WTC11 (cell line): ENCODE measurements around the gene TMEFF2. TPM values are rescaled to one million over a fixed set of nuclear protein-coding genes. Genes with fewer than 3 reads are reported as not detected.

Experiments
- ATAC-seq: fragments of 200-7000 bp; cut with Tn5 transposase; 2 replicates; pipeline ENCODE4 v1.10.0; 2021; ENCODE audit warnings: mild to moderate bottlenecking, moderate library complexity
- CTCF ChIA-PET: fragments of 300-600 bp; sonication (Branson Sonifier 250); formaldehyde crosslinking; loops from one replicate; lab custom pipeline; 2021; ENCODE audit warnings: antibody characterized with exemption; lab: Charles Lee
- POLR2A ChIA-PET: fragments of 350-600 bp; sonication (Branson Sonifier 250); formaldehyde crosslinking; loops from one replicate; lab custom pipeline; 2021; ENCODE audit warnings: antibody characterized with exemption; lab: Charles Lee
- DNase-seq: peaks from one replicate; pipeline ENCODE4 v3.0.0; 2021; ENCODE audit warnings: low spot score
- H3K27ac Mint-ChIP-seq: 2 replicates; pipeline ENCODE4 v1.8.0; 2021; ENCODE audit warnings: mixed read lengths
- H3K27me3 Mint-ChIP-seq: 2 replicates; pipeline ENCODE4 v1.8.0; 2021; ENCODE audit warnings: low read depth, mild to moderate bottlenecking, moderate library complexity, mixed read lengths
- H3K36me3 Mint-ChIP-seq: 2 replicates; pipeline ENCODE4 v1.8.0; 2021; ENCODE audit warnings: mixed read lengths
- H3K4me1 Mint-ChIP-seq: 2 replicates; pipeline ENCODE4 v1.8.0; 2022; ENCODE audit warnings: mixed read lengths
- H3K4me3 Mint-ChIP-seq: 2 replicates; pipeline ENCODE4 v1.8.0; 2021; ENCODE audit warnings: mild to moderate bottlenecking, moderate library complexity, mixed read lengths
- H3K9me3 Mint-ChIP-seq: 2 replicates; pipeline ENCODE4 v1.8.0; 2021; ENCODE audit warnings: mixed read lengths
- CREB1 ChIP-seq: sonication (generic); formaldehyde crosslinking; IDR thresholded peaks from 2 replicates; pipeline ENCODE4 v1.8.0; 2023; ENCODE audit warnings: mild to moderate bottlenecking, missing genetic modification reagents
- ELF4 ChIP-seq: sonication (generic); formaldehyde crosslinking; IDR thresholded peaks from 2 replicates; pipeline ENCODE4 v1.8.1; 2022; ENCODE audit warnings: low read depth, mild to moderate bottlenecking, moderate library complexity, missing genetic modification reagents
- ESRRA ChIP-seq: sonication (generic); formaldehyde crosslinking; IDR thresholded peaks from 2 replicates; pipeline ENCODE4 v1.8.1; 2022; ENCODE audit warnings: mild to moderate bottlenecking, missing genetic modification reagents, borderline replicate concordance
- ETV6 ChIP-seq: sonication (generic); formaldehyde crosslinking; IDR thresholded peaks from 2 replicates; pipeline ENCODE4 v1.8.1; 2022; ENCODE audit warnings: mild to moderate bottlenecking, missing genetic modification reagents
- FOXJ3 ChIP-seq: sonication (generic); formaldehyde crosslinking; IDR thresholded peaks from 2 replicates; pipeline ENCODE4 v1.9.0; 2021; ENCODE audit warnings: missing genetic modification reagents, mild to moderate bottlenecking, borderline replicate concordance
- JAZF1 ChIP-seq: fragments of 250-450 bp; sonication (Bioruptor Pico); IDR thresholded peaks from 2 replicates; pipeline ENCODE4 v1.9.0; 2021; ENCODE audit warnings: moderate library complexity, mild to moderate bottlenecking, inconsistent platforms
- NR3C1 ChIP-seq: sonication (generic); formaldehyde crosslinking; conservative IDR thresholded peaks from 2 replicates; pipeline ENCODE4 v1.8.1; 2023; ENCODE audit warnings: low read depth, mild to moderate bottlenecking, missing genetic modification reagents
- RELA ChIP-seq: sonication (generic); formaldehyde crosslinking; IDR thresholded peaks from 2 replicates; pipeline ENCODE4 v1.8.1; 2022; ENCODE audit warnings: missing genetic modification reagents, mild to moderate bottlenecking, borderline replicate concordance
- SMAD4 ChIP-seq: sonication (generic); formaldehyde crosslinking; IDR thresholded peaks from 2 replicates; pipeline ENCODE4 v1.8.0; 2022; ENCODE audit warnings: mild to moderate bottlenecking, missing genetic modification reagents
- TEAD4 ChIP-seq: sonication (generic); formaldehyde crosslinking; IDR thresholded peaks from 2 replicates; pipeline ENCODE4 v1.8.0; 2022; ENCODE audit warnings: mild to moderate bottlenecking, missing genetic modification reagents
- TP53 ChIP-seq: sonication (generic); formaldehyde crosslinking; IDR thresholded peaks from 2 replicates; pipeline ENCODE4 v1.8.1; 2023; ENCODE audit warnings: mild to moderate bottlenecking, missing genetic modification reagents
- ZNF232 ChIP-seq: sonication (generic); formaldehyde crosslinking; IDR thresholded peaks from 2 replicates; pipeline ENCODE4 v1.8.0; 2022; ENCODE audit warnings: mild to moderate bottlenecking, missing genetic modification reagents
- ZNF263 ChIP-seq: sonication (generic); formaldehyde crosslinking; IDR thresholded peaks from 2 replicates; pipeline ENCODE4 v1.8.1; 2022; ENCODE audit warnings: low read depth, mild to moderate bottlenecking, moderate library complexity, missing genetic modification reagents
- ZNF396 ChIP-seq: fragments of 250-450 bp; sonication (Bioruptor Pico); IDR thresholded peaks from 2 replicates; pipeline ENCODE4 v1.8.0; 2021; ENCODE audit warnings: mild to moderate bottlenecking, moderate library complexity, borderline replicate concordance
- ZNF671 ChIP-seq: fragments of 250-450 bp; sonication (Bioruptor Pico); IDR thresholded peaks from 2 replicates; pipeline ENCODE4 v1.8.0; 2021; ENCODE audit warnings: mild to moderate bottlenecking
- total RNA-seq: library from RNA; stranded (reverse); gene quantifications from 3 replicates; pipeline ENCODE4 v1.2.3, GENCODE V29; 2021
- TF ChIP-seq, protein P1 (sequence below): sonication (generic); formaldehyde crosslinking; IDR thresholded peaks from 2 replicates; pipeline ENCODE4 v1.8.0; 2022; ENCODE audit warnings: missing genetic modification reagents
- TF ChIP-seq, protein P2 (sequence below): sonication (generic); formaldehyde crosslinking; IDR thresholded peaks from 2 replicates; pipeline ENCODE4 v1.8.0; 2022; ENCODE audit warnings: mild to moderate bottlenecking, missing genetic modification reagents
- TF ChIP-seq, protein P3 (sequence below): sonication (generic); formaldehyde crosslinking; IDR thresholded peaks from 2 replicates; pipeline ENCODE4 v1.8.0; 2023; ENCODE audit warnings: missing genetic modification reagents
- TF ChIP-seq, protein P4 (sequence below): fragments of 250-450 bp; sonication (Bioruptor Pico); IDR thresholded peaks from 2 replicates; pipeline ENCODE4 v1.8.0; 2021; ENCODE audit warnings: mild to moderate bottlenecking
- TF ChIP-seq, protein P5 (sequence below): sonication (generic); formaldehyde crosslinking; IDR thresholded peaks from 2 replicates; pipeline ENCODE4 v1.8.1; 2023; ENCODE audit warnings: mild to moderate bottlenecking, moderate library complexity, missing genetic modification reagents
- TF ChIP-seq, protein P6 (sequence below): sonication (generic); formaldehyde crosslinking; IDR thresholded peaks from 2 replicates; pipeline ENCODE4 v1.8.1; 2023; ENCODE audit warnings: mild to moderate bottlenecking, missing genetic modification reagents, moderate library complexity
- TF ChIP-seq, protein P7 (sequence below): fragments of 250-450 bp; sonication (Bioruptor Pico); IDR thresholded peaks from 2 replicates; pipeline ENCODE4 v2.1.2; 2022; ENCODE audit warnings: mild to moderate bottlenecking, moderate library complexity

The TMEFF2 gene
- total RNA-seq, 1 experiment from 2014 or later = 2.3 TPM

DNA sequence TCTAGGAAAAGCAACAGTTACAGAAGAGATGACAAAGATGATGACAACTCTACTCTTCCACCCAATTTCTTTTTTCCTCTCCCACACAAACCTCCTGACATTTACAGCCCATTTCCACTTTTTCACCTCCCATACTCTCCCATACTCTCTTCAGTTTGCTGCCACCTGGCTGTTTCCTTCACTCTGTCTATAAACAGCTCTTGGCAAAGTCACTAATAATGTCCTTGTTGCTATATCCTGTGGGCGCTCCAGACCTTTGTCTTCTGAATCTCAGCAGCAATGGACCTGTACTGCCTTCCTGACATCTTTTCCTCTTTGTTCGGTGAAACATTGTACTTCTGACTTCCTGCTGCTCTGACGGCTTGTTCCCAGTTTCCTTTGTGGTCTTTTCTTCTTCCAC lies 287.2 kb downstream of the TMEFF2 start (continued):
- TF ChIP-seq, protein P1, sequence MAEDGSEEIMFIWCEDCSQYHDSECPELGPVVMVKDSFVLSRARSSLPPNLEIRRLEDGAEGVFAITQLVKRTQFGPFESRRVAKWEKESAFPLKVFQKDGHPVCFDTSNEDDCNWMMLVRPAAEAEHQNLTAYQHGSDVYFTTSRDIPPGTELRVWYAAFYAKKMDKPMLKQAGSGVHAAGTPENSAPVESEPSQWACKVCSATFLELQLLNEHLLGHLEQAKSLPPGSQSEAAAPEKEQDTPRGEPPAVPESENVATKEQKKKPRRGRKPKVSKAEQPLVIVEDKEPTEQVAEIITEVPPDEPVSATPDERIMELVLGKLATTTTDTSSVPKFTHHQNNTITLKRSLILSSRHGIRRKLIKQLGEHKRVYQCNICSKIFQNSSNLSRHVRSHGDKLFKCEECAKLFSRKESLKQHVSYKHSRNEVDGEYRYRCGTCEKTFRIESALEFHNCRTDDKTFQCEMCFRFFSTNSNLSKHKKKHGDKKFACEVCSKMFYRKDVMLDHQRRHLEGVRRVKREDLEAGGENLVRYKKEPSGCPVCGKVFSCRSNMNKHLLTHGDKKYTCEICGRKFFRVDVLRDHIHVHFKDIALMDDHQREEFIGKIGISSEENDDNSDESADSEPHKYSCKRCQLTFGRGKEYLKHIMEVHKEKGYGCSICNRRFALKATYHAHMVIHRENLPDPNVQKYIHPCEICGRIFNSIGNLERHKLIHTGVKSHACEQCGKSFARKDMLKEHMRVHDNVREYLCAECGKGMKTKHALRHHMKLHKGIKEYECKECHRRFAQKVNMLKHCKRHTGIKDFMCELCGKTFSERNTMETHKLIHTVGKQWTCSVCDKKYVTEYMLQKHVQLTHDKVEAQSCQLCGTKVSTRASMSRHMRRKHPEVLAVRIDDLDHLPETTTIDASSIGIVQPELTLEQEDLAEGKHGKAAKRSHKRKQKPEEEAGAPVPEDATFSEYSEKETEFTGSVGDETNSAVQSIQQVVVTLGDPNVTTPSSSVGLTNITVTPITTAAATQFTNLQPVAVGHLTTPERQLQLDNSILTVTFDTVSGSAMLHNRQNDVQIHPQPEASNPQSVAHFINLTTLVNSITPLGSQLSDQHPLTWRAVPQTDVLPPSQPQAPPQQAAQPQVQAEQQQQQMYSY = no peak
- TF ChIP-seq ELF4 (no peak), ZNF232 (no peak), TEAD4 (CRISPR knock-in tag) (no peak), ETV6 (CRISPR knock-in tag) (no peak), RELA (CRISPR knock-in tag) (no peak), TP53 (CRISPR knock-in tag) (no peak), ZNF671 (CRISPR knock-in tag) (no peak), SMAD4 (no peak), ESRRA (no peak), NR3C1 (CRISPR knock-in tag) (no peak), FOXJ3 (CRISPR knock-in tag) (no peak), CREB1 (no peak)
- TF ChIP-seq, protein P2, sequence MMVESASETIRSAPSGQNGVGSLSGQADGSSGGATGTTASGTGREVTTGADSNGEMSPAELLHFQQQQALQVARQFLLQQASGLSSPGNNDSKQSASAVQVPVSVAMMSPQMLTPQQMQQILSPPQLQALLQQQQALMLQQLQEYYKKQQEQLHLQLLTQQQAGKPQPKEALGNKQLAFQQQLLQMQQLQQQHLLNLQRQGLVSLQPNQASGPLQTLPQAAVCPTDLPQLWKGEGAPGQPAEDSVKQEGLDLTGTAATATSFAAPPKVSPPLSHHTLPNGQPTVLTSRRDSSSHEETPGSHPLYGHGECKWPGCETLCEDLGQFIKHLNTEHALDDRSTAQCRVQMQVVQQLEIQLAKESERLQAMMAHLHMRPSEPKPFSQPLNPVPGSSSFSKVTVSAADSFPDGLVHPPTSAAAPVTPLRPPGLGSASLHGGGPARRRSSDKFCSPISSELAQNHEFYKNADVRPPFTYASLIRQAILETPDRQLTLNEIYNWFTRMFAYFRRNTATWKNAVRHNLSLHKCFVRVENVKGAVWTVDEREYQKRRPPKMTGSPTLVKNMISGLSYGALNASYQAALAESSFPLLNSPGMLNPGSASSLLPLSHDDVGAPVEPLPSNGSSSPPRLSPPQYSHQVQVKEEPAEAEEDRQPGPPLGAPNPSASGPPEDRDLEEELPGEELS (CRISPR knock-in tag) = no peak
- TF ChIP-seq, protein P3, sequence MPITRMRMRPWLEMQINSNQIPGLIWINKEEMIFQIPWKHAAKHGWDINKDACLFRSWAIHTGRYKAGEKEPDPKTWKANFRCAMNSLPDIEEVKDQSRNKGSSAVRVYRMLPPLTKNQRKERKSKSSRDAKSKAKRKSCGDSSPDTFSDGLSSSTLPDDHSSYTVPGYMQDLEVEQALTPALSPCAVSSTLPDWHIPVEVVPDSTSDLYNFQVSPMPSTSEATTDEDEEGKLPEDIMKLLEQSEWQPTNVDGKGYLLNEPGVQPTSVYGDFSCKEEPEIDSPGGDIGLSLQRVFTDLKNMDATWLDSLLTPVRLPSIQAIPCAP (CRISPR knock-in tag) = no peak
- TF ChIP-seq, protein P4, sequence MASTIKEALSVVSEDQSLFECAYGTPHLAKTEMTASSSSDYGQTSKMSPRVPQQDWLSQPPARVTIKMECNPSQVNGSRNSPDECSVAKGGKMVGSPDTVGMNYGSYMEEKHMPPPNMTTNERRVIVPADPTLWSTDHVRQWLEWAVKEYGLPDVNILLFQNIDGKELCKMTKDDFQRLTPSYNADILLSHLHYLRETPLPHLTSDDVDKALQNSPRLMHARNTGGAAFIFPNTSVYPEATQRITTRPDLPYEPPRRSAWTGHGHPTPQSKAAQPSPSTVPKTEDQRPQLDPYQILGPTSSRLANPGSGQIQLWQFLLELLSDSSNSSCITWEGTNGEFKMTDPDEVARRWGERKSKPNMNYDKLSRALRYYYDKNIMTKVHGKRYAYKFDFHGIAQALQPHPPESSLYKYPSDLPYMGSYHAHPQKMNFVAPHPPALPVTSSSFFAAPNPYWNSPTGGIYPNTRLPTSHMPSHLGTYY = no peak

DNA sequence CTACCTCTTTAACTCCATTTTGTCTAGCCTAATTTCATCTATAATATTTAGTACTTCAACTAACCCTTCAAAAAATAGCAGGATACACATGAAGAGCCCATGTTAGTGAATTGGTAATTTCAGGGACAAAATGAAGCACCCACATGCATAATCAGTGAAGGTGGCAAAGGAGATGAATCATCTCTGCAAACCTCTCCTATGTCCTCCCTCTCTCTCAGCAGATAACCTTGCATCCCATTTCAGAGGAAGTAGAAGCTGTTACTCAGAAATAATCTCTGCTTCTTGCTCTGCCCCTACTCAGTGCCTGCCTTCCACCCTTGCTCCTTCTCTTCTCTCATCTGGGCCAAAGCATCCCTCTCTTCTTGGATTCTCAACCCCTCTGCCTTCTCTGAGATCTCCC lies 287.6 kb downstream of the TMEFF2 start:
- 0 out of 2 replicates have a peak overlapping the region, but pooled peaks have one; percentile 0 for H3K27ac Mint-ChIP-seq
- H3K27me3 Mint-ChIP-seq = no peaks in the 10 kb centered on the region
- ChIA-PET POLR2A (no interaction called here), CTCF (interaction anchor here (1.1 to 1.3 kb wide), 2 partner anchors 36 to 37 kb away, joined by 3 to 5 read pairs; no protein-coding TSS in a partner anchor)
- peaks cover 8% of the 10 kb centered on the region for H3K36me3 Mint-ChIP-seq
- ATAC-seq (no peak), DNase-seq (no peak)
- H3K4me1 Mint-ChIP-seq = peaks cover 33% of the 10 kb centered on the region
- H3K9me3 Mint-ChIP-seq = peaks cover 12% of the 10 kb centered on the region
- H3K4me3 Mint-ChIP-seq = no peak overlapping the region
- TF ChIP-seq, protein P5, sequence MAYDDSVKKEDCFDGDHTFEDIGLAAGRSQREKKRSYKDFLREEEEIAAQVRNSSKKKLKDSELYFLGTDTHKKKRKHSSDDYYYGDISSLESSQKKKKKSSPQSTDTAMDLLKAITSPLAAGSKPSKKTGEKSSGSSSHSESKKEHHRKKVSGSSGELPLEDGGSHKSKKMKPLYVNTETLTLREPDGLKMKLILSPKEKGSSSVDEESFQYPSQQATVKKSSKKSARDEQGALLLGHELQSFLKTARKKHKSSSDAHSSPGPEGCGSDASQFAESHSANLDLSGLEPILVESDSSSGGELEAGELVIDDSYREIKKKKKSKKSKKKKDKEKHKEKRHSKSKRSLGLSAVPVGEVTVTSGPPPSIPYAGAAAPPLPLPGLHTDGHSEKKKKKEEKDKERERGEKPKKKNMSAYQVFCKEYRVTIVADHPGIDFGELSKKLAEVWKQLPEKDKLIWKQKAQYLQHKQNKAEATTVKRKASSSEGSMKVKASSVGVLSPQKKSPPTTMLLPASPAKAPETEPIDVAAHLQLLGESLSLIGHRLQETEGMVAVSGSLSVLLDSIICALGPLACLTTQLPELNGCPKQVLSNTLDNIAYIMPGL (CRISPR knock-in tag) = no peak
- TF ChIP-seq ETV6 (CRISPR knock-in tag) (no peak), ZNF263 (CRISPR knock-in tag) (no peak), JAZF1 (CRISPR knock-in tag) (no peak), FOXJ3 (CRISPR knock-in tag) (no peak), ZNF396 (CRISPR knock-in tag) (no peak), RELA (CRISPR knock-in tag) (no peak), ELF4 (no peak)
- TF ChIP-seq, protein P6, sequence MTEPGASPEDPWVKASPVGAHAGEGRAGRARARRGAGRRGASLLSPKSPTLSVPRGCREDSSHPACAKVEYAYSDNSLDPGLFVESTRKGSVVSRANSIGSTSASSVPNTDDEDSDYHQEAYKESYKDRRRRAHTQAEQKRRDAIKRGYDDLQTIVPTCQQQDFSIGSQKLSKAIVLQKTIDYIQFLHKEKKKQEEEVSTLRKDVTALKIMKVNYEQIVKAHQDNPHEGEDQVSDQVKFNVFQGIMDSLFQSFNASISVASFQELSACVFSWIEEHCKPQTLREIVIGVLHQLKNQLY = no peak
- TF ChIP-seq, protein P7, sequence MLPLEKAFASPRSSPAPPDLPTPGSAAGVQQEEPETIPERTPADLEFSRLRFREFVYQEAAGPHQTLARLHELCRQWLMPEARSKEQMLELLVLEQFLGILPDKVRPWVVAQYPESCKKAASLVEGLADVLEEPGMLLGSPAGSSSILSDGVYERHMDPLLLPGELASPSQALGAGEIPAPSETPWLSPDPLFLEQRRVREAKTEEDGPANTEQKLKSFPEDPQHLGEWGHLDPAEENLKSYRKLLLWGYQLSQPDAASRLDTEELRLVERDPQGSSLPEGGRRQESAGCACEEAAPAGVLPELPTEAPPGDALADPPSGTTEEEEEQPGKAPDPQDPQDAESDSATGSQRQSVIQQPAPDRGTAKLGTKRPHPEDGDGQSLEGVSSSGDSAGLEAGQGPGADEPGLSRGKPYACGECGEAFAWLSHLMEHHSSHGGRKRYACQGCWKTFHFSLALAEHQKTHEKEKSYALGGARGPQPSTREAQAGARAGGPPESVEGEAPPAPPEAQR = no peak
